HEK293T (cell line): Measurements from ENCODE around the gene CIC.

Experiments
- CTCF ChIA-PET: fragments of 350-600 bp; formaldehyde crosslinking; extraction: SDS; loops from one replicate; lab custom pipeline; 2021; ENCODE audit warnings: antibody characterized with exemption, inconsistent platforms; lab: Yijun Ruan, JAX
- POLR2A ChIA-PET: fragments of 350-600 bp; formaldehyde crosslinking; extraction: SDS; loops from one replicate; lab custom pipeline; 2020; ENCODE audit warnings: antibody characterized with exemption, inconsistent platforms; lab: Yijun Ruan, JAX
- DNase-seq: peaks from one replicate; pipeline ENCODE4 v3.0.0; 2012; ENCODE audit warnings: mixed read lengths; ENCODE audit errors: extremely low spot score
- ARNT ChIP-seq: fragments of 450-650 bp; IDR thresholded peaks from 2 replicates; pipeline ENCODE4 v1.6.1; 2017; ENCODE audit warnings: mild to moderate bottlenecking
- BHLHE40 ChIP-seq: fragments of 450-650 bp; IDR thresholded peaks from 2 replicates; pipeline ENCODE4 v1.6.1; 2016; ENCODE audit warnings: mild to moderate bottlenecking, moderate library complexity, borderline replicate concordance
- CTBP1 ChIP-seq: fragments of 450-650 bp; IDR thresholded peaks from 2 replicates; pipeline ENCODE4 v1.6.1; 2016; ENCODE audit warnings: borderline replicate concordance
- ELF4 ChIP-seq: fragments of 450-650 bp; IDR thresholded peaks from 2 replicates; pipeline ENCODE4 v1.6.1; 2017; ENCODE audit warnings: antibody characterized with exemption
- FOXA1 ChIP-seq: fragments of 450-650 bp; IDR thresholded peaks from 2 replicates; pipeline ENCODE4 v1.6.1; 2016; ENCODE audit warnings: mild to moderate bottlenecking
- FOXK2 ChIP-seq: fragments of 450-650 bp; IDR thresholded peaks from 2 replicates; pipeline ENCODE4 v1.6.1; 2016; ENCODE audit warnings: mild to moderate bottlenecking
- FOXM1 ChIP-seq: fragments of 450-650 bp; IDR thresholded peaks from 2 replicates; pipeline ENCODE4 v1.6.1; 2017; ENCODE audit warnings: mild to moderate bottlenecking, borderline replicate concordance
- HDGF ChIP-seq: fragments of 450-650 bp; IDR thresholded peaks from 2 replicates; pipeline ENCODE4 v1.6.1; 2017; ENCODE audit warnings: antibody characterized with exemption, borderline replicate concordance
- L3MBTL2 ChIP-seq: fragments of 450-650 bp; conservative IDR thresholded peaks from 2 replicates; pipeline ENCODE4 v1.6.1; 2016; ENCODE audit warnings: mild to moderate bottlenecking
- LEF1 ChIP-seq: fragments of 450-650 bp; IDR thresholded peaks from 2 replicates; pipeline ENCODE4 v1.6.1; 2017; ENCODE audit warnings: mild to moderate bottlenecking, borderline replicate concordance
- NFRKB ChIP-seq: fragments of 450-650 bp; IDR thresholded peaks from 2 replicates; pipeline ENCODE4 v1.6.1; 2016; ENCODE audit warnings: mild to moderate bottlenecking, moderate library complexity
- PKNOX1 ChIP-seq: fragments of 450-650 bp; IDR thresholded peaks from 2 replicates; pipeline ENCODE4 v1.6.1; 2016
- SP1 ChIP-seq: fragments of 450-650 bp; IDR thresholded peaks from 2 replicates; pipeline ENCODE4 v1.6.1; 2017
- SUZ12 ChIP-seq: fragments of 450-650 bp; IDR thresholded peaks from 2 replicates; pipeline ENCODE4 v1.6.1; 2016; ENCODE audit warnings: mild to moderate bottlenecking
- TARDBP ChIP-seq: fragments of 450-650 bp; IDR thresholded peaks from 2 replicates; pipeline ENCODE4 v1.6.1; 2016
- ZNF384 ChIP-seq: fragments of 450-650 bp; IDR thresholded peaks from 2 replicates; pipeline ENCODE4 v1.6.1; 2016

Gene CIC

DNA sequence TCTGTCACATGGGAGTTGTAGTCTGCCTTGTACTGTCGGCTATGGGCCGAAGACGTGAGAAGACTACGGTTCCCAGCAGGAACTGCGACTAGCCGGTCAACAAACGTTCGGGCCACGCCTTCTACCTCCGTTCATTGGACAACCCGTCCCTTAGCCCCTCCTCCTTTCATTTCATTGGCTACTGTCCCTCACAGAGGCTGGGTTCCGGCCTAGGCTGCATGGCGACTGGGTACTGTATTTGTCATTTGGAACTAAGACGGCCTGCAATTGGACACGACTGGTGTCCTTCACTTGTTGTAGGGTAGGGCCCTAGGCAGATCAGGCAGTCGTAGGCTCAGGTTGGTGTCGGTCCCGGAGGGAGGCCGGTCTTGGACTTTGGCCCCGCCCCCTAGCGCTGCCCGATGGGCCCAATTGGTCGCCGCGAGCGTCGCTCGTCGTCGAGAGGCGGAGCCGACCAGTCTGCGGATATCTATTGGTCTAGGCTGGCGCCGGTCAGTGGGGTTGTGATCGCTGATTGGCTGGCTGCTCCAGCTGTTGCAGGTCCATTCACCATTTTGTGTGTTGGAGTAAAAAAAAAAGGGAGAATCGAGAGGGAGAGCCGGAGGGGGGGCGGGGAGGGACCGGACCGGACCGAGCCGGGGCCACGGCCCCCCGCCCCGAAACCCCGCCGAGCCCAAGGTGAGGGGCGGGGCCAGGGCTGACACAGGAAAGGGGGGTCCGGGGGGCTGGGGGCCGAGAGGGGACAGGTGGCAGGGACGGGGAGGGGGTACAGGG lies at the start of gene CIC:
Gene CIC (plus strand): TSS at position 549 of the 774 bp plus-strand sequence. CDS start 2,532 bp downstream, outside the sequence.
- TF ChIP-seq FOXK2, result no peak
- TF ChIP-seq ZNF384, result peak; percentile 96
- TF ChIP-seq PKNOX1, result peak; percentile 100
- no peak; the same call in 1 of the 2 replicates for TF ChIP-seq LEF1
- peak; percentile 44; the same call in 1 of the 2 replicates for TF ChIP-seq ELF4
- peak; percentile 89 for TF ChIP-seq SP1
- no peak for TF ChIP-seq ARNT
- ChIA-PET POLR2A (interaction anchor here (1.2 kb wide), 1 partner anchor 11 kb away, joined by 4 read pairs; no protein-coding TSS in a partner anchor), CTCF (interaction anchor here (1.8 kb wide), 1 partner anchor 11 kb away, joined by 5 read pairs; no protein-coding TSS in a partner anchor)
- DNase-seq, result peak; percentile 93

DNA sequence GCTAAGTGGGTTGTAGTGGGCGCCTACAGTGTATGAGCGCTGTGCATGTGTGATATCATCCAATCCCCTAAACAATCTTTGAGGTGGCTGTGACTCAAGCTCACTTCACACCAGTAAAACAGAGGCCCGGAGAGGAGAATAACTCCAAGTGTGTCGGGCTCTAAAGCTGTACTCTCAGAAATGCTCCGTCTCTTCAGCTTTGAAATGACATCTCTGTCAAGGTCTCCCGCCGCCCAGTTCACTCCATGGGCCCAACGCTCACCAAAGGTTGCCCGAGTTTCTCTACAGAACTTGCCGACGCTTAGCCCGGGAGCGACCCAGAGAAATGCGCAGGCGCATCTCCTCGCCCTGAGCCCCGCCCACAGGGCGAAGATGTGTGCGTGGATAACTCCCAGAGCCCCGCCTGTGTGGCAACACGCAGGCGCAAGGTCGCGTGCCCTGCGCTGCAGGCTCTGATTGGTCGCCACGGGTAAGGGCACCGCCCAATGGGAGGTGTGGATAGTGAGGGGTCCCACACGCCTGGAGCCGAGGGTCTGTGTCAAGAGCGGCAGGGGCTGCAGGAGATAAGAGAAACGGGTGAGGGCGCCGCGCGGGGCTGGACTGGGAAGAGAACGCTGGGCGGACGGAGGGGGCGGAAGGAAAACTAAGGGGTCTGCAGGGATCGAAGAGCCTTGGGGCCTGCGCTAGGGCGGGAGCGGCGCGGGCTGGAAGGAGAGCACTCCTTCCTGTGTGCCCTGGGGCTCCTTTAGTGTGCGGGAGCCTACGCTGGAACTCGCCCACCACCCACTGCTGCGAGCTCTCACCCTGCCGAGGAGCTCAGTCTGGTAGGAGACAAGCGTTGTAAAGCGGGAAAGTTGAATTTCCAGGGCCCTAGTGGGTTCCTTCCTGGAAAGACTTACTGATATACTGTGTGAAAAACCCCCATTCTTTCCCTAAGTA lies 49.0 kb upstream of the CIC start, which contains the start of gene ZNF526:
Gene ZNF526 (plus strand): TSS at position 501 of the 939 bp plus-strand sequence. CDS start 4,092 bp downstream, outside the sequence.
- peak; percentile 99 for DNase-seq
- ChIA-PET POLR2A (interaction anchor here (0.7 to 5.5 kb wide), 9 partner anchors 14 to 144 kb away, joined by 3 to 30 read pairs (median 3); partner anchors contain the start of genes GSK3A and ZNF574), CTCF (no interaction called here)
- TF ChIP-seq L3MBTL2 (peak; percentile 83), SUZ12 (no peak)

GRCh38 chr19:42220751-42221097 lies 48.3 kb upstream of the CIC start:
- no peak for DNase-seq
- TF ChIP-seq LEF1, result no peak
- no peak for TF ChIP-seq BHLHE40
- TF ChIP-seq FOXK2, result no peak
- TF ChIP-seq CTBP1, result no peak
- TF ChIP-seq L3MBTL2, result no peak
- no peak for TF ChIP-seq NFRKB
- no peak for TF ChIP-seq HDGF
- no peak for TF ChIP-seq FOXM1
- TF ChIP-seq FOXA1, result no peak
- TF ChIP-seq ELF4, result no peak
- TF ChIP-seq SUZ12, result no peak
- TF ChIP-seq SP1, result no peak
- no peak for TF ChIP-seq ZNF384
- no peak for TF ChIP-seq ARNT
- TF ChIP-seq PKNOX1, result no peak
- TF ChIP-seq TARDBP, result no peak
- CTCF ChIA-PET, result no interaction called here
- POLR2A ChIA-PET, result interaction anchor here (1.5 to 5.5 kb wide), 4 partner anchors 13 to 144 kb away, joined by 3 to 30 read pairs (median 14); partner anchors contain the start of genes GSK3A and ZNF574

- ChIA-PET POLR2A (interaction anchor here (1.6 to 3.4 kb wide), 2 partner anchors 8 to 17 kb away, joined by 3 to 19 read pairs; partner anchors contain the start of gene GSK3A), CTCF (interaction anchor here (1.1 kb wide), 1 partner anchor 213 kb away, joined by 3 read pairs; no protein-coding TSS in a partner anchor)
- no peak for TF ChIP-seq PKNOX1
- DNase-seq, result no peak
These were observed 43.9 kb upstream of the CIC start for GRCh38 chr19:42224940-42225717.

- no peak for TF ChIP-seq SP1
- no peak for TF ChIP-seq L3MBTL2
- TF ChIP-seq NFRKB, result no peak
- TF ChIP-seq ZNF384, result no peak
- TF ChIP-seq LEF1, result no peak
- TF ChIP-seq HDGF, result no peak
- TF ChIP-seq SUZ12, result no peak
- no peak for TF ChIP-seq ELF4
- TF ChIP-seq PKNOX1, result no peak
- no peak for TF ChIP-seq CTBP1
- TF ChIP-seq BHLHE40, result no peak
- no peak for TF ChIP-seq FOXK2
- TF ChIP-seq FOXA1, result no peak
- TF ChIP-seq TARDBP, result no peak
- TF ChIP-seq FOXM1, result no peak
- TF ChIP-seq ARNT, result no peak
- POLR2A ChIA-PET, result interaction anchor here (0.9 to 3.4 kb wide), 4 partner anchors 8 to 16 kb away, joined by 3 to 19 read pairs (median 5); partner anchors contain the start of gene GSK3A
- CTCF ChIA-PET, result interaction anchor here (1.1 kb wide), 1 partner anchor 213 kb away, joined by 3 read pairs; no protein-coding TSS in a partner anchor
- DNase-seq, result no peak
These were observed 43.2 kb upstream of the CIC start for GRCh38 chr19:42225718-42226292.
